ENCODE results near the gene VEPH1. TPM values are rescaled to one million over a fixed set of nuclear protein-coding genes. Genes with fewer than 3 reads are reported as not detected.

VEPH1 gene
- total and polyA plus RNA-seq, 11 donors = 0.40 to 0.79 (median 0.45) TPM; not detected in 6

- no peaks in the 10 kb centered on the region for H3K9me3 ChIP-seq
- no peaks in the 10 kb centered on the region for H3K4me1 ChIP-seq
- 39 to 60% (median 50%) methylated on average over 2 of the region's 2 CpGs for WGBS, 4 donors
- TF ChIP-seq, protein P1, sequence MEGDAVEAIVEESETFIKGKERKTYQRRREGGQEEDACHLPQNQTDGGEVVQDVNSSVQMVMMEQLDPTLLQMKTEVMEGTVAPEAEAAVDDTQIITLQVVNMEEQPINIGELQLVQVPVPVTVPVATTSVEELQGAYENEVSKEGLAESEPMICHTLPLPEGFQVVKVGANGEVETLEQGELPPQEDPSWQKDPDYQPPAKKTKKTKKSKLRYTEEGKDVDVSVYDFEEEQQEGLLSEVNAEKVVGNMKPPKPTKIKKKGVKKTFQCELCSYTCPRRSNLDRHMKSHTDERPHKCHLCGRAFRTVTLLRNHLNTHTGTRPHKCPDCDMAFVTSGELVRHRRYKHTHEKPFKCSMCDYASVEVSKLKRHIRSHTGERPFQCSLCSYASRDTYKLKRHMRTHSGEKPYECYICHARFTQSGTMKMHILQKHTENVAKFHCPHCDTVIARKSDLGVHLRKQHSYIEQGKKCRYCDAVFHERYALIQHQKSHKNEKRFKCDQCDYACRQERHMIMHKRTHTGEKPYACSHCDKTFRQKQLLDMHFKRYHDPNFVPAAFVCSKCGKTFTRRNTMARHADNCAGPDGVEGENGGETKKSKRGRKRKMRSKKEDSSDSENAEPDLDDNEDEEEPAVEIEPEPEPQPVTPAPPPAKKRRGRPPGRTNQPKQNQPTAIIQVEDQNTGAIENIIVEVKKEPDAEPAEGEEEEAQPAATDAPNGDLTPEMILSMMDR (IDR thresholded peaks at IDR 0.05) = no peak
- TF ChIP-seq POLR2A (IDR thresholded peaks at IDR 0.05) = no peak
- peak in 1 of 4 donors; percentile 68 for ATAC-seq
- H3K27ac ChIP-seq = no peak overlapping the region
- DNase-seq = no peak
- H3K27me3 ChIP-seq = no peaks in the 10 kb centered on the region
- intact Hi-C loops (cut with DNase I) = no loop called here
- no peaks in the 10 kb centered on the region for H3K36me3 ChIP-seq
- no peak overlapping the region for H3K4me3 ChIP-seq
These were observed 143.2 kb downstream of the VEPH1 start for GRCh38 chr3:157360044-157360443.

GRCh38 chr3:157356541-157356940, 146.7 kb downstream of the VEPH1 start:
- no peak for ATAC-seq
- no peaks in the 10 kb centered on the region for H3K36me3 ChIP-seq
- no peak overlapping the region for H3K27ac ChIP-seq
- TF ChIP-seq, protein P1 (IDR thresholded peaks at IDR 0.05) = no peak
- no peak for TF ChIP-seq POLR2A (IDR thresholded peaks at IDR 0.05)
- no peak for DNase-seq
- no peaks in the 10 kb centered on the region for H3K27me3 ChIP-seq
- no peak overlapping the region for H3K4me3 ChIP-seq
- no peaks in the 10 kb centered on the region for H3K4me1 ChIP-seq
- peaks cover 0 to 4% (median 0%) of the 10 kb centered on the region in 12 donors for H3K9me3 ChIP-seq
- intact Hi-C loops (cut with DNase I) = loop anchor here in 5 of 10 donors (10.0 kb wide), 1 partner anchor 152 kb away; no protein-coding TSS in a partner anchor
- WGBS, 4 donors = 36 to 49% (median 40%) methylated on average over 1 of the region's 1 CpG

- no peaks in the 10 kb centered on the region for H3K36me3 ChIP-seq
- WGBS, 4 donors = 70 to 87% (median 71%) methylated on average over 2 of the region's 2 CpGs
- no peak for DNase-seq
These were observed 147.9 kb downstream of the VEPH1 start for GRCh38 chr3:157355276-157355675.

GRCh38 chr3:157354722-157355121, 148.5 kb downstream of the VEPH1 start:
- Histone ChIP-seq H3K9me3 (peaks cover 0 to 4% (median 0%) of the 10 kb centered on the region in 12 donors), H3K36me3 (no peaks in the 10 kb centered on the region), H3K27me3 (no peaks in the 10 kb centered on the region), H3K4me1 (no peaks in the 10 kb centered on the region), H3K4me3 (no peak overlapping the region), H3K27ac (no peak overlapping the region)
- intact Hi-C loops (cut with DNase I) = loop anchor here in 6 of 10 donors (5.0 to 10.0 kb wide), 2 partner anchors 147 to 150 kb away; no protein-coding TSS in a partner anchor
- ATAC-seq (no peak), DNase-seq (no peak)
- TF ChIP-seq, protein P1 (IDR thresholded peaks at IDR 0.05) = peak in 10 of 12 donors; percentile 12 to 50 (median 26)
- no peak for TF ChIP-seq POLR2A (IDR thresholded peaks at IDR 0.05)
- 24 to 32% (median 27%) methylated on average over 1 of the region's 1 CpG for WGBS, 4 donors

More at GRCh38 chr3:157355276-157355675, 147.9 kb downstream of the VEPH1 start:
- intact Hi-C loops (cut with DNase I) = loop anchor here in 5 of 10 donors (10.0 kb wide), 1 partner anchor 150 kb away; no protein-coding TSS in a partner anchor
- Histone ChIP-seq H3K9me3 (peaks cover 0 to 4% (median 0%) of the 10 kb centered on the region in 12 donors), H3K4me3 (no peak overlapping the region), H3K27ac (no peak overlapping the region), H3K4me1 (no peaks in the 10 kb centered on the region), H3K27me3 (no peaks in the 10 kb centered on the region)
- TF ChIP-seq POLR2A (IDR thresholded peaks at IDR 0.05) = no peak
- TF ChIP-seq, protein P1 (IDR thresholded peaks at IDR 0.05) = no peak
- ATAC-seq = no peak
